NCI-H82 treated with DMSO at 0.1 percent for 48 hours (cell line): ENCODE measurements around the gene TAAR1.

Experiments used
- DNase-seq: peaks from one replicate; lab custom pipeline; 2025; ENCODE audit not compliant: unreplicated experiment; lab: John Stamatoyannopoulos, UW

Gene TAAR1

DNA sequence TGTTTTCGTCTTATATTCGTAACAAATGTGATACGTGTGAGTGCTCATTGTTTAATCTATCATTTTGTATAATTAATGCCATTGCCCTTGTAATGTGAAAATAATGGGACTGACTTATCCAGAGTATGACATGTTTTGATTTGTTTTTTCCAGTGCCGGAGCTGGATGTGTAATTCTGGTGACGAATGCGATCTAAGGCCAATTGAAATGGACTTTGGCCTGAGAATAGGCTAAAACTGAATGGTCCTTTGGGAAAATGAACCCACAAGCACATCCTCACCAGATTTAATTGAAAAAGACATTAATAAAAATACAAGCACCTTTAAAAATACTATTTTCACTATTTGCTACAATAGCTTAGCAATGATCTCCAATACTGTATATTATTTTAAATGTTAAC lies 62.8 kb downstream of the TAAR1 start:
- no peak for DNase-seq
